ENCODE measurements around the gene RASA4B.
A peak's percentile ranks its signal among the peaks of the same experiment; 100 is the strongest.

The RASA4B gene

DNA sequence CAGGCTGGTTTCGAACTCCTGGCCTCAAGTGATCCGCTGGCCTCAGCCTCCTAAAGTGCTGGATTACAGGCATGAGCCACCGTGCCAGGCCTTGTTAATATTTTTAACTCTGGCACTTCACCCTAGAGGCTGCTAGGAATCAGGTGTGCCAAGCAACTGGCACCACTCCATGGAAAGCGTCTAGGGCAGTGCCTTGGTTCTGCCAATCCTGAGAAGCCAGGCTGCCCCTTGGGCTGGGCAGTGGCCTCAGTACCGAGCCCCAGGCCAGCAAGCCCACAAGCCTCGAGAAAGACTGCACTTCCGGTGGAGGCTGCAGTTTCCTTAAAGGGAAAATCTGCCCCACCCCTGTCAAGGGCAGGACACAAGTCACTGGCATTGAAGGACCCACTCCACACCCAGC is 64.3 kb downstream of the RASA4B start:
- DNase-seq (ENCODE audit: low spot score), result no peak

DNA sequence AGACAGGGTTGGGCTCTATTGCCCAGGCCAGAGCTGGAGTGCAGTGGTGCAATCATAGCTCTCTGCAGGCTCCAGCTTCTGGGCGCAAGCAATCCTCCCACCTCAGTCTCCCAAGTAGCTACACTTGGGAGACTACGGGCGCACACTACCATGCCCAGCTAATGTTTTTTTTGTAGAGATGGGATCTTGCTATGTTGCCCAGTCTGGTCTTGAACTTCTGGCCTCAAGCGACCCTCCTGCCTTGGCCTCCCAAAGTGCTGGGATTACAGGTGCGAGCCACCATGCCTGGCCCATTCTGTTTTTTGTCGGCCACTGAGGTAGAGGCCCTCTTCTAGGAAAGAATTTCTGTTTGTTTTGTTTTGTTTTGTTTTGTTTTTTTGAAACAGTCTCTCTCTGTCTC is 65.1 kb downstream of the RASA4B start:
- no peak for DNase-seq (ENCODE audit: low spot score)

DNA sequence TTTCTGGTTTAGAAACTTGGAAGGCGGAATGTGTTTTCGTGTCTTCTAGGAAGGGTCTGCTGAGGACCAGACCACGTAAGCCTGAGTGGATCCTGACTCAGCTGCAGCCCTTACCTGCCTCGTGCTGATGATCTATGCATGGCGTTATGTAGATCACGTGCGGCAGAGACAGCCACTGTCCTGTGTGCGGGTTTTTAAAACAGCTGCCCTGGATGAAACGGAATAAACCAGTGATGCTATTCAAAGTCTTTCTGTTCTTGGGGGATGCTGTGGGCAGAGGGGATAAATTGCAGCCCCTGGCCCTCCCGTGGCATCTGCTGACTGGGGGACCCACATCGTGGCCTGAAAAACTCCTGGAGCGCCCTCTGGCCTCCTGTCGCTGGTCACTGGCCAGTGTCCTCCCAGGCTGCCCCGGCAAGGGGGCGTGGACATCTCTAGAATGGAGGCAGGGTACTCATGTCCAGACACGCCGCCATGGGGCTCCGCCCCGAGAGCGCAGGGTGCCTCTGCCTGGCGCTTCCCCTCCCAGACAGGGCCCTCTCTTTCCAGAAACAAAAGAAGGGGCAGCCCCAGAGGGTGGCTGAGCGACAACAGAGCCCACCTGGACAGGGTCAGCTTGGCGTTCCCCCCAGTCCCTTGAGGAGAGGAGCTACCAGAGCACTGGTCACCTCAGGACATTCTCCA is 66.1 kb downstream of the RASA4B start:
- no peak for DNase-seq (ENCODE audit: low spot score)

DNA sequence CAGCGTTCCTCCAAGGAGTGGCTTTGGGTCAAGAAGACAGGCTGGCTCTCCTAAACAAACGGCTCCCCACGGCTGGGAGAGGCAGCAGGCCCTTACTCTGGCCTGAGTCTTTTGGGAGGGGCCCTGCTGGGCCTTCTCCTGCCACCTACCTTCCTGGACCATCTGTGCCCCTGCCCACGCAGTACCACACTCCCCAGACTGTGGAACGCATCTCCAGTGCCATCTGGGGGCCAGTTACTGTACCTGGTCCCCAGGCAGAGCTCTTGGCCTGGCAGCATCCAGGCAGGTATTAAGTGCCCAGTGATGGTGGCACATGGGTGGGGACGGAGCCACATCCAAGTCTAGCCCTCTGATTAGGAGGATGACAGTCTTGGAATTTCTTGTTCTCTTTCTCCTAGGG is 67.3 kb downstream of the RASA4B start:
- no peak for DNase-seq (ENCODE audit: low spot score)

DNA sequence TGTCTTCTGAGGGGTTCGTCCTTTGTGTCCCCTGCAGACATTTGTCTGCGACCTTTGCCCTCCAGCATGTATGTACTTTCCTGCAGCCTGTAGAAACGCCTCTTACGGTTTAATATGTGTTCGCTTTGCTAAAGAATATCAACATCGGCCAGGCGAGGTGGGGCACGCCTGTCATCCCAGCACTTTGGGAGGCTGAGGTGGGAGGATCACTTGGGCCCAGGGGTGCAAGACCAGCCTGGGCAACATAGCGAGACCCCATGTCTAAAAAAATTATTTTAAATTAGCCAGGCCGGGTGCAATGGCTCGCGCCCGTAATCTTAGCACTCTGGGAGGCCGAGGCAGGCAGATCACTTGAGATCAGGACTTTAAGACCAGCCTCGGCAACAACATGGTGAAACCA is 68.4 kb downstream of the RASA4B start:
- no peak for DNase-seq (ENCODE audit: low spot score)

DNA sequence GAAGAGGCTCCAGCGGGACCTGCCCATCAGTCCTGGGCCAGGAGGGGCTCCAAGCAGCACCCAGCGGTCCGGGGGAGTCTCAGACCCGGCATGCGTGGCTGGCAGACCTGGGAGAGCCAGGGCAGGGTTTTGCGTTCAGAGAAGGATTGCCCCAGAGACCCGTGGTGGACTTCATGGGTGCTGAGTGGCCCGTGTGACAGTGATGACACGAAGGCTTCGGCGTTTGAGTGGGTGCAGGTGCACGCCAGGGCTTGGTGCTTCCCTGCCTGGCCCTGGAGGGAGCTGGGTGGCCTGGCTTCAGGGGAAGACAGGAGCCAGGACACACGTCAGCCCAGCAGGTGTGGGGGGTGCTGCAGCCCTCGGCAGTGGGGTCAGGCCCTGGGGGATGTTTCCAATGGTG is 70.3 kb downstream of the RASA4B start:
- DNase-seq (ENCODE audit: low spot score), result no peak

DNA sequence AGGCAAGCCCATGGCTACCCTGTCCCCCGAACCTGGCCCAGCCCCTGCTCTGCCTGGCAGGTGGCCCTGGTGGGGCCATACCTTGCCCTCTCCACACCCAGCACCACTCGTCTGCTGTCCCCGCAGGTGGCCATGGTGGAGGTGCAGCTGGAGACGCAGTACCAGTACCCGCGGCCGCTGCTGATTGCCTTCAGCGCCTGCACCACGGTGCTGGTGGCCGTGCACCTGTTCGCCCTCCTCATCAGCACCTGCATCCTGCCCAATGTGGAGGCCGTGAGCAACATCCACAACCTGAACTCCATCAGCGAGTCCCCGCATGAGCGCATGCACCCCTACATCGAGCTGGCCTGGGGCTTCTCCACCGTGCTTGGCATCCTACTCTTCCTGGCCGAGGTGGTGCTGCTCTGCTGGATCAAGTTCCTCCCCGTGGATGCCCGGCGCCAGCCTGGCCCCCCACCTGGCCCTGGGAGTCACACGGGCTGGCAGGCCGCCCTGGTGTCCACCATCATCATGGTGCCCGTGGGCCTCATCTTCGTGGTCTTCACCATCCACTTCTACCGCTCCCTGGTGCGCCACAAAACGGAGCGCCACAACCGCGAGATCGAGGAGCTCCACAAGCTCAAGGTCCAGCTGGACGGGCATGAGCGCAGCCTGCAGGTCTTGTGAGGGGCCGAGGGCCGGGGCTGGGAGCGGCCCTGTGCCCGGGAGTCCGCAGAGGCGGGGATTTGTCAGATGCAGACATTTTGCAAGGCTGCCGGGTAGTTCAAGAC is 71.0 kb downstream of the RASA4B start:
- no peak for DNase-seq (ENCODE audit: low spot score)

DNA sequence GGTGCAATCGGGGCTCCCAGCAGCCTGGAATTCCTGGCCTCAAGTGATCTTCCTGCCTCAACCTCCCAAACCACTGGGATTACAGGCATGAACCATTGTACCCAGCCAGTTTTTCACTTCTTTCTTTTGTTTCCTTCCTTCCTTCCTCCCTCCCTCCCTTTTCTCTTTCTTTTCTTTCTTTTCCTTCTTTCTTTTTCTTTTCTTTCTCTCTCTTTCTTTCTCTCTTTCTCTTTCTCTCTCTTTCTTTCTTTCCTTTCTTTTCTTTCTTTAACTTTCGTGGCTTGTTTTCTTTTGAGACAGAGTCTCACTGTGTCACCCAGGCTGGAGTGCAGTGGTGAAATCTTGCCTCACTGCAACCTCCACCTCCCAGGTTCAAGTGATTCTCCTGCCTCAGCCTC is 71.9 kb downstream of the RASA4B start:
- DNase-seq (ENCODE audit: low spot score), result no peak

DNA sequence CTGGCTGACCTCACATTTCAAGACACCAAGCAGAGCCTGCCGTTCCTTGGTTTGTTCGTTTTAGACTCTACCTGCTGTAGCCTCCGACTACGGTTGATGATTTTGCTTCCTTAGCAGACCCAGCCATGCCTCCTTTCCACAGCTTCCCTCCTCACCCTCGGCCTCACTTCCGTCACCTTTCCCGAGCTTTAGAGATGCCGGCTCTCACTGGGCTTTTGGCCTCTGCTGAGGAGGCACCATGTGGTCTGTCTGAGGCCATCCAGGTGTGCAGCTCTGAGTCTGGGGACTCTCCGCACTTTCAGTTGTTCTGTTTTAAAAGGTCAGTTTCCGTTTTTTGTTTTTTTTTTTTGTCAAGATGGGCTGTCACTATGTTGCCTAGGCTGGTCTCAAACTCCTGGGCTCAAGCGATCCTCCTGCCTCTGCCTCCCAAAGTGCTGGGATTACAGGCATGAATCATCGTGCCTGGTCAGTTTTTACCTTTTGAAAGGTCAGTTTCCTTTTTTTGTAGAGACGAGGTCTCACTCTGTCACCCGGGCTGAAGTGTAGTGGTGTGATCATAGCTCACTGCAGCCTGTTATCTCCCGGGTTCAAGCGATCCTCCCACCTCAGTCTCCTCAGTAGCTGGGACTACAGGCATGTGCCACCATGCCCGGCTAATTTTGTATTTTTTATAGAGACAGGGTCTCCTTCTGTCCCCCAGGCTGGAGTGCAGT is 72.5 kb downstream of the RASA4B start:
- DNase-seq (ENCODE audit: low spot score), result no peak

DNA sequence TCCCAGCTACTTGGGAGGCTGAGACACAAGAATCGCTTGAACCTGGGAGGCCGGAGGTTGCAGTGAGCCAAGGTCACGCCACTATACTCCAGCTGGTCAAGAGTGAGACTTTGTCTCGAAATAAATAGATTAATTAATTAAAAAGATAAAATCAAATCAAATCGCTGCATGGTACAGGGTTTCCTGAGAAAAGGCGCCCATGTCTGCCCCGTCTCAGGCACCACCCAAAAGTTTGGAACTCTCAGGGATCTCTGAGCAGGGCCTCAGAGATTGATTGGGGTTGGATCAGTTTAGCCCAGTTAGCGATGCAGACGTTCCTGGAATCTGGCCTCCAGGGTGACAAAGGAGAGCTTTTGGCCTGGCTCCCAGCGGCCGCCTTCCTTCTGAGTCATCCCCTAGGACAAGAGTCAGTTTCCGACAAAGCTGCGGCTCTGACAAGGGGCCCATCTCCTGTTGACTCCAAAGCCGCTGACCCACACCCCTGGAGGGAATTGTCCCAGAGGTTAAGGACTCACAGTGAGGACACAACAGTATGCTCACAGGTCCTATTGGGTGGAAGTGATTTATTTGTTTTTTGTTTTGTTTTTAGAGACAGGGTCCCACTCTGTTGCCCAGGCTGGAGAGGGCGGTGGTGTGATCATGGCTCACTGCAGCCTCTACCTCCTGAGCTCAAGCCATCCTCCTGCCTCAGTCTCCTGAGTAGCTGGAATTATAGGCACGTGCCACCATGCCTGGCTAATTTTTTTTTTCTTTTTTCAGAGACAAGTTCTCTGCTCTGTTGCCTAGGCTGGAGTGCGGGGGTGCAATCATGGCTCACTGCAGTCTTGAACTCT is 77.4 kb downstream of the RASA4B start:
- DNase-seq (ENCODE audit: low spot score), result no peak

DNA sequence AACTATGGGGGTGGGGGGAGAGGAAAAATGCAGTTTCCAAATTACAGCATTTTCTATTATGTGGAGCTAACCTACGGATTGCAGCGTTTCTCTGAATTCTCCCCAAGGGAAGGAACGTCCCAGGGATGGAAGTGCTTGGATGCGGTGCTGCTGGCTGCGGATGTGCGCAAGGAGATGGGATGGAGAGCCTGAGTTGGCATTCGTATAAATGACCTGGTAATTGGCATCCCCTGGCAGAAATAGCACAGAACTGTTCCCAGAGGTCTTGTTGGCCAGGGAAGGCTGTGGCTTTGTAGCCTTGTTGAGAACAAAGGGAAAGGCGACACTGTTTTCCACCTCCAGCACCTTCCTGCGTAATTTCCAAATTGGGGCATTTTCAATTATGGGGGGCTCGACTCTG is 81.5 kb downstream of the RASA4B start:
- DNase-seq (ENCODE audit: low spot score), result no peak

DNA sequence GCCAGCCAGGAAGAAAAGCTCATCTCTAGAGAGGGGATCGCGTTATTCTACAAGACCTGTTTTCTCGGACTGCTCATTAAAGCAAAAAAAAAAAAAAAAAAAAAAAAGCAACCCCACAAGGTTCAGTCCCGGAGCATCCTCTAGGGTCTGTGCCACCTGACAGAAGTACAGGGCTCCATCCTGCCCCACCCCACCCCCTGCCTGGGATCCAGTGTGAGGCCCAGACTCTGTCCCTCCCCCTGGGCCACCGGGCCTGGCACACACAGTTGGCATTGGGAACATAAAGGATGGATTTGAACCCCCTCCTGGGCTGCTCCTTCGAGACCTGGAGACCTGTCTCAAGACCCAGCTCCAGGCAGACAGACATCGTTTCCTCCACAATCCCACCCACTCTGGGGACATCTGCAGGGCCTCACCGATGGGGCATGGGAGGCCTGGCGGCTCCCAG is 83.5 kb downstream of the RASA4B start:
- DNase-seq (ENCODE audit: low spot score), result no peak

DNA sequence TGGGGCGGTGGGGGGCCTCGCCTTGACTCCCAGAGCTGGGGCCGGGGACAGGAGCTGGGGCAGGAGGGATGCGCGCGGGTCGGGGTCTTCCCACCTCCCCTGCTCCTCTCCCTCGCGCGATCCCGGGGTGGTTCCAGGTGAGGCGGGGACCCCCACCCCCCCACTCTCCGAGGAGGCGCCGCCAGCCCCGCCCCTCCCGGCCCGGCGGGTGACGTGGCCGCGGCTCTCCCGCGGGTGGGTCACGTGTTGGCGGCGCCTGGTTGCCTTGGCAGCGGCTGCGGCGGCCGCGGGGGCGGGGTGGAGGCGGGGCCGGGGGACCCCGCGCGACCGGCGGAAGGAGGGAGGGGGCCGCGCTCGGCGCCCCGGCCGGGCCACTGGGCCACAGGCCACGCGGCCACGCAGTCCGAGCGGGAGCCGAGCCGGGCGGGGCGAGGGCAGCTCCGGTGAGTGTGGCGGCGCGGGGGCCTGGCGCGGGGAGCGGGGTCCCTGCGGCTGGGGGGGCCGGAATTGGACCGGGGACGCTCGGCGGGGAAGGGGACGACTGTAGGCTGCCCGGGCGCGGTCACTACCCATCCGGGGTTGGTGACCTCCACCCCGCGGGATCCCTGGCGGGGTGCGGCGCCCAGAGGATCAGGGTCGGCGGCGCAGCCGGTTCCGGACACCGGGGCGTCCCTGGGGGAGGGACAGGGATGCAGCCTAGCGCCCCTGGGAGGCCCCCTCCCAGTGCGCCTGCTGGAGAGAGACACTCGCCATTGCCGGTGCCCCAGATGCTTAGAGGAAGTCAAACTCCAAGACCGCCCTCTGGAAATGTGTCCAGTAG is 84.1 kb downstream of the RASA4B start, which contains the start of gene ORAI2:
TSS of gene ORAI2 (plus strand) at position 357 of the 820 bp plus-strand sequence. CDS start 5,382 bp downstream, outside the sequence.
- DNase-seq (ENCODE audit: low spot score), result peak; percentile 88

All from HuH-7 (cell line).